OCI-LY1 (cell line): Measurements from ENCODE around the gene KLHL40.

Experiments
- CTCF ChIP-seq: fragments of 200-600 bp; sonication (generic), shearing (Covaris generic); IDR thresholded peaks from 2 replicates; pipeline ENCODE4 v1.5.1; 2017; ENCODE audit warnings: mild to moderate bottlenecking, antibody characterized with exemption, low read length, moderate library complexity, mixed read lengths
- EZH2 ChIP-seq: fragments of 200-600 bp; sonication (generic), shearing (Covaris generic); IDR thresholded peaks from 2 replicates; pipeline ENCODE4 v1.8.0; 2017; ENCODE audit warnings: borderline replicate concordance, mixed run types, mild to moderate bottlenecking, antibody characterized with exemption, low read length, moderate library complexity, mixed read lengths

- TF ChIP-seq CTCF (no peak), EZH2 (no peak)
Observed at GRCh38 chr3:42697289-42698051, 12.1 kb downstream of the KLHL40 start.
